ENCODE results near the gene ALAS1.

The ALAS1 gene

DNA sequence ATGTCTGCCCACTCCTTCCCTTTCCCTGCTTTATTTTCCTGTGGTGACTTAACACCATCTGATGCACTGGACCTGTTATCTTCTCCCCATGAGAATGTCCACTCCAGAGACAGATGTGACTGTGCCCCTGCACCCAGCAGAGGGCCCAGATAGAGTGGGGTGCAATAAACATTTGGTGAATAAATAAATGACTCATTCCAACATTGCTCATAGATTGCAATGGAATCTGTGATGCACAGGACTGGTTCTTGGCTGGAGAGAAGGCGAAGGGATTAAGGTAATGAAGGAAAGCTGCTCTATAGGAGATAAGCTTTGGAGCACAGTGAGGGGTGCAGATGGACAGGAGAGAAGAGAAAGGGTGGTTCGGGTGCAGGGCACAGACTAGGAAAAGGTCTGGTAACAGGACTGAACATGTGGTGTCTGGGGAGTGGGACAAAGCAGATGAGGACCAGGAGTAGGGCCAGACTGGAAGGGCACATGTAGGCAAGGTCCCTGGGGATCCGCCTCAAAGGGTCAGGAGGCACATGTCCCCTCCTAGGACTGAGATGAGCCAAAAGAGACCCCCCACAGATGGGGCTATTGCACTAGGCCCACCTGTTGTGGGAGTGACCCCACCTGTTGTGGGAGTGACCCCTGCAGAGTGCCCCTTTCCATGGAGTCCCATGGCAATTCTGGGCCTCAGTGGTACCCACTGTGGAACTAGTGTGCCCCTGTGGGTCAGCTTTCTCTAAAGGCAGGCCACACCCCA is 26.3 kb upstream of the ALAS1 start:
- CTCF ChIA-PET, result interaction anchor here (0.5 to 0.7 kb wide), 2 partner anchors 8 to 60 kb away, joined by 3 read pairs; no protein-coding TSS in a partner anchor

DNA sequence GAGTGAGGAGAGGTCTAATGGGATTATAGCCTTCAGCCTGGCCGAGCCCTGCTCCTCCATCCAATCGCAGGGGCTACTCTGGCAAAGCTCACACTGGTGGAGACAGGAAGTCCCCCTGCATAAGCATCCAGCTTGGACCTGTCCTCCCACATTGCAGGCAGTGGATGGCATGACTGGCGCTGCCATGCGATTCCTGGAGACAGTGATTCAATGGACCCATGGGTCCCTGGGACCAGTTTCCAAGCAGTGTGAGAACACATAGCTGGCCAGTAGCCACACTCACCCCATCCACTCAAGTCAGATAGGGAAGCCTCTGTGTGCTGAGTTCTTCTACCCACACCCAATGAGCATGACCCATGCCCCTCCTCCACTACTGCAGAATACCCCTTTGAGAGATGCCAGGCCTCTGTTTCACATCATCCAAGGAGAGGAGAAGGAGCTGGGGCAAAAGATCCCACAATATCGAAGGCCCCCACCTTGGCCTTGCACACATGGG is 25.6 kb upstream of the ALAS1 start:
- TF ChIP-seq FOXM1 (IDR thresholded peaks at IDR 0.05; ENCODE audit: borderline replicate concordance), result no peak
- no peak for TF ChIP-seq ZNF384 (IDR thresholded peaks at IDR 0.05)
- no peak for TF ChIP-seq LEF1 (IDR thresholded peaks at IDR 0.05; ENCODE audit: borderline replicate concordance)
- no peak for TF ChIP-seq FOXK2 (IDR thresholded peaks at IDR 0.05)
- TF ChIP-seq HDGF (IDR thresholded peaks at IDR 0.05; ENCODE audit: borderline replicate concordance), result no peak
- POLR2A ChIA-PET, result interaction anchor here (1.1 to 1.3 kb wide), 2 partner anchors 13 to 18 kb away, joined by 3 to 4 read pairs; partner anchors contain the start of gene POC1A
- CTCF ChIA-PET, result no interaction called here

More for the DNA sequence above, 26.3 kb upstream of the ALAS1 start:
- no peak for DNase-seq (ENCODE audit: extremely low spot score)
- no peak for TF ChIP-seq FOXK2 (IDR thresholded peaks at IDR 0.05)
- no peak for TF ChIP-seq FOXA1 (IDR thresholded peaks at IDR 0.05)
- no peak for TF ChIP-seq BHLHE40 (IDR thresholded peaks at IDR 0.05; ENCODE audit: borderline replicate concordance)
- no peak for TF ChIP-seq HDGF (IDR thresholded peaks at IDR 0.05; ENCODE audit: borderline replicate concordance)
- TF ChIP-seq SUZ12 (IDR thresholded peaks at IDR 0.05), result no peak
- TF ChIP-seq, protein P1, sequence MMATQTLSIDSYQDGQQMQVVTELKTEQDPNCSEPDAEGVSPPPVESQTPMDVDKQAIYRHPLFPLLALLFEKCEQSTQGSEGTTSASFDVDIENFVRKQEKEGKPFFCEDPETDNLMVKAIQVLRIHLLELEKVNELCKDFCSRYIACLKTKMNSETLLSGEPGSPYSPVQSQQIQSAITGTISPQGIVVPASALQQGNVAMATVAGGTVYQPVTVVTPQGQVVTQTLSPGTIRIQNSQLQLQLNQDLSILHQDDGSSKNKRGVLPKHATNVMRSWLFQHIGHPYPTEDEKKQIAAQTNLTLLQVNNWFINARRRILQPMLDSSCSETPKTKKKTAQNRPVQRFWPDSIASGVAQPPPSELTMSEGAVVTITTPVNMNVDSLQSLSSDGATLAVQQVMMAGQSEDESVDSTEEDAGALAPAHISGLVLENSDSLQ (IDR thresholded peaks at IDR 0.05), result no peak
- no peak for TF ChIP-seq ELF4 (IDR thresholded peaks at IDR 0.05)
- TF ChIP-seq CTBP1 (IDR thresholded peaks at IDR 0.05; ENCODE audit: borderline replicate concordance), result no peak
- no peak for TF ChIP-seq LEF1 (IDR thresholded peaks at IDR 0.05; ENCODE audit: borderline replicate concordance)
- TF ChIP-seq FOXM1 (IDR thresholded peaks at IDR 0.05; ENCODE audit: borderline replicate concordance), result no peak
- no peak for TF ChIP-seq L3MBTL2 (conservative IDR thresholded peaks at IDR 0.05)
- TF ChIP-seq ARNT (IDR thresholded peaks at IDR 0.05), result no peak
- no peak for TF ChIP-seq SP1 (IDR thresholded peaks at IDR 0.05)
- no peak for TF ChIP-seq NFRKB (IDR thresholded peaks at IDR 0.05)
- TF ChIP-seq ZNF384 (IDR thresholded peaks at IDR 0.05), result no peak
- POLR2A ChIA-PET, result interaction anchor here (1.1 to 1.3 kb wide), 2 partner anchors 12 to 17 kb away, joined by 3 to 4 read pairs; partner anchors contain the start of gene POC1A

DNA sequence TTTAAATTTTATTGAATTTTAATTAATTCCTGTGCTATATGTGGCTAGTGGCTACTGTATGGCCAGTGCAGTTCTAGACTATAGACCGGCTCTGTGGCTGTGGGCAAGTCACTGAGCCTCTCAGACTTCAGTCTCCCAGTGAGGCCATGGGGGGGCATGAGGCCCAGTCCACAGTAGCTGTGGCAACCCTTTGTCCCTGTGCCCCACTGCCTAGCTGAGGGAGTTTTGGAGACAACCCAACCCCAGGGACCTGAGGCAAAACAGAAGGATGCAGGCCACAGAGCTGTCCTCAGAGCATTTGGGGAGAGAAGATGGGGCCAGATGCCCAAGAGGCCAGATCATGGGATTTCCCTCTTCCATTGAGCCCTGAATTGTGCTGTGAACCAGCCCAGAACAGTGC is 24.9 kb upstream of the ALAS1 start:
- TF ChIP-seq CTBP1 (IDR thresholded peaks at IDR 0.05; ENCODE audit: borderline replicate concordance), result no peak
- DNase-seq (ENCODE audit: extremely low spot score), result no peak
- ChIA-PET POLR2A (no interaction called here), CTCF (no interaction called here)

More for the DNA sequence above, 25.6 kb upstream of the ALAS1 start:
- no peak for DNase-seq (ENCODE audit: extremely low spot score)

DNA sequence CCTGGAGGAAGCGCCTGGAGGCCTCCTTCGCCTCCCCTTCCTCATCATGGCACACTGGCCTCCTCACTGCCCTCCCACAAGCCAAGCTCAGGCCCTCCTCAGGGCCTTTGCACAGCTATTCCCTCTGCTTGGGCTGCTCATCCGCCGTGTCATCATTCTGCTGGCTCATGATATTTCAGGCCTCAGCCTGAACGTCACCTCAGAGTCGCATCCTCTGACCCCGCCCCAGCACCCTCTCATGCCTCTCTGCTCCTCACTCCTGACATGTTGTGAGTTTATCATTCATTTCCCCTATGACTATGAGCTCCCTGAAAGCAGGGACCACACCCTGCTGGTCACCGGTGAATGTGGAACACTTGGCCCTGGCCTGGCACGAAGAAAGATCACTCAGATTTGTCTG is 23.1 kb upstream of the ALAS1 start:
- TF ChIP-seq ARNT (IDR thresholded peaks at IDR 0.05), result no peak
- no peak for TF ChIP-seq SP1 (IDR thresholded peaks at IDR 0.05)
- no peak for TF ChIP-seq FOXA1 (IDR thresholded peaks at IDR 0.05)
- TF ChIP-seq CTBP1 (IDR thresholded peaks at IDR 0.05; ENCODE audit: borderline replicate concordance), result no peak
- no peak for DNase-seq (ENCODE audit: extremely low spot score)
- ChIA-PET POLR2A (interaction anchor here (1.4 to 1.5 kb wide), 2 partner anchors 20 to 23 kb away, joined by 6 read pairs; partner anchors contain the start of genes ALAS1 and POC1A), CTCF (no interaction called here)

DNA sequence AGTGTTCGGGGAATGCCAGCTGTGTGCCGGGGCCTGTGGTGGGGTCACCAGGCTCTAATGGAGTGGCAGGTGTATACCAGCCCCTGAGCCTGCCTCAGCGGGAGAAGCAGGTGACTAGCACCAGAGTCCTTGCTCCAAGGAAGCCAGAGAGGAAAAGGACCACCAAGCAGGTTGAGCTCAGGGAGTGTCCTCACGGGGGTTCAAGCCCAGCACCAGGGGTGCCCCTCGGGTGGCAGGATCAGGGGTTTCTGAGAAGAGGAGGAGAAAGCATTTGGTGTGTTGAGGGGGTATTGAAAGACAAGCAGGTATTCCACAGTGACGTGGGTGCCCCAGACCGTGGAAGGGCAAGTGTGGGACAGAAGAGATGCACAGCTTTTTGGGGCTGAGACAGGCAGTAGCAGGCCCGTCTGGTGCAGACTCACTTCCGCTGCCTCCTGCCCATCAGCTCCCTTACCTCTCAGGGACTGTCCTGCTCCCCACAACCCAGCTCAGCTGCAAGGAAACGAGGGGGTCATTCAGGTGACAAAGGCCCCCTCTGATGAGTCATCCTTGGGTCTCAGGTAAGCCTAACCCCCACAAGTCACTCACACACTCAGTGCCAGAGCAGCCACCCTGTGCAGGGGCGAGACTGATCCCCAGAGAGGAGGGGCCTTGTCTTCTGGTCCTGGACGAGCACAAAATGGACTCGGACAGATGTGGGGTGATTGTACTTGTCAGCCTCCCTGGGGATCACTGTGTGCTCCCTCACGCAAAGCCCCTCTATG is 22.4 kb upstream of the ALAS1 start:
- TF ChIP-seq LEF1 (IDR thresholded peaks at IDR 0.05; ENCODE audit: borderline replicate concordance) (no peak), HDGF (IDR thresholded peaks at IDR 0.05; ENCODE audit: borderline replicate concordance) (no peak), BHLHE40 (IDR thresholded peaks at IDR 0.05; ENCODE audit: borderline replicate concordance) (no peak), ARNT (IDR thresholded peaks at IDR 0.05) (no peak), TARDBP (IDR thresholded peaks at IDR 0.05) (no peak), FOXM1 (IDR thresholded peaks at IDR 0.05; ENCODE audit: borderline replicate concordance) (no peak), FOXA1 (IDR thresholded peaks at IDR 0.05) (no peak), NFRKB (IDR thresholded peaks at IDR 0.05) (no peak), ZNF384 (IDR thresholded peaks at IDR 0.05) (no peak), FOXK2 (IDR thresholded peaks at IDR 0.05) (no peak), SUZ12 (IDR thresholded peaks at IDR 0.05) (no peak), L3MBTL2 (conservative IDR thresholded peaks at IDR 0.05) (no peak), CTBP1 (IDR thresholded peaks at IDR 0.05; ENCODE audit: borderline replicate concordance) (no peak)
- TF ChIP-seq, protein P1 (IDR thresholded peaks at IDR 0.05), result no peak
- CTCF ChIA-PET, result no interaction called here
- DNase-seq (ENCODE audit: extremely low spot score), result no peak
- POLR2A ChIA-PET, result interaction anchor here (1.4 to 1.5 kb wide), 2 partner anchors 21 to 22 kb away, joined by 6 read pairs; partner anchors contain the start of genes ALAS1 and POC1A

DNA sequence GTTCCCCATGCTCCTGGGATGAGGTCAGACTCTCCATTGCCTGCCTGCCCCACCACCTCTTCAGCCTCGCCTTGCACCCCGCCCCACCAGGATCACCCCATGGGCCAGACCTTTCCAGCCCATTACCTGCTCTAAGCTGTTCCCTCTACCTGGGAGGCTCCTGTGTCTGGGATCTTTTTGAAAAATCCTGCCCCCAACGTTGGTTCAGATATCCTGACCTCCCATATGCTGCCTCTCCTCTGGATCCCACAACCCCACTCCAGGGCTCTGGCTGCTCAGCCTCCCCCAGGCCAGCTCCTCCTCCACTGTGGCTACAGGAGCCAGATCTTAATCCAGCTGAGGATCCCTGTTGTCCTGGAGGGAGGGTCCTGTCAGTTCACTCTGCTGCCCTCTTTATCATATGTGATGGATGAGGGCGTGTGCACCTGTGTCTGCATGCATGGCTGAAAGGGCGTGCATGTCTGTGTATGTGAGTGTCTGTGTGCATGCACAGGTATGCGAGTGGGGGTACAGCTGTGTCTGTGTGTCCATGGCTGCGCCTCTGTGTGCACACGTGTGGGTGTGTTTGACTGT is 21.7 kb upstream of the ALAS1 start:
- POLR2A ChIA-PET, result interaction anchor here (0.8 kb wide), 1 partner anchor 22 kb away, joined by 5 read pairs; the partner anchor contains the start of gene POC1A

More for the DNA sequence above, 21.7 kb upstream of the ALAS1 start:
- TF ChIP-seq FOXK2 (IDR thresholded peaks at IDR 0.05), result no peak
- TF ChIP-seq BHLHE40 (IDR thresholded peaks at IDR 0.05; ENCODE audit: borderline replicate concordance), result no peak
- no peak for TF ChIP-seq L3MBTL2 (conservative IDR thresholded peaks at IDR 0.05)
- no peak for TF ChIP-seq TARDBP (IDR thresholded peaks at IDR 0.05)
- no peak for TF ChIP-seq SUZ12 (IDR thresholded peaks at IDR 0.05)
- TF ChIP-seq CTBP1 (IDR thresholded peaks at IDR 0.05; ENCODE audit: borderline replicate concordance), result no peak
- no peak for TF ChIP-seq HDGF (IDR thresholded peaks at IDR 0.05; ENCODE audit: borderline replicate concordance)
- no peak for TF ChIP-seq FOXM1 (IDR thresholded peaks at IDR 0.05; ENCODE audit: borderline replicate concordance)
- no peak for TF ChIP-seq FOXA1 (IDR thresholded peaks at IDR 0.05)
- TF ChIP-seq ELF4 (IDR thresholded peaks at IDR 0.05), result no peak
- TF ChIP-seq, protein P1 (IDR thresholded peaks at IDR 0.05), result no peak
- TF ChIP-seq ZNF384 (IDR thresholded peaks at IDR 0.05), result no peak
- no peak for TF ChIP-seq ARNT (IDR thresholded peaks at IDR 0.05)
- TF ChIP-seq NFRKB (IDR thresholded peaks at IDR 0.05), result no peak
- TF ChIP-seq LEF1 (IDR thresholded peaks at IDR 0.05; ENCODE audit: borderline replicate concordance), result no peak
- no peak for TF ChIP-seq SP1 (IDR thresholded peaks at IDR 0.05)
- CTCF ChIA-PET, result interaction anchor here (0.6 kb wide), 1 partner anchor 163 kb away, joined by 5 read pairs; no protein-coding TSS in a partner anchor
- DNase-seq (ENCODE audit: extremely low spot score), result no peak
